H9 (cell line): ENCODE data around the gene FAM53B. TPM values are rescaled to one million over a fixed set of nuclear protein-coding genes. Genes with fewer than 3 reads are reported as not detected.

Experiments
- DNase-seq: peaks from one replicate; pipeline ENCODE4 v3.0.0-alpha.2; 2017
- H2AFZ ChIP-seq: one replicate; pipeline ENCODE4 v1.6.1; 2013; ENCODE audit warnings: mild to moderate bottlenecking, low read length, control low read depth, moderate library complexity
- H2AK5ac ChIP-seq: 2 replicates; pipeline ENCODE4 v1.6.1; 2013; ENCODE audit warnings: low read length, control low read depth, mixed read lengths; ENCODE audit not compliant: insufficient read length
- H2BK120ac ChIP-seq: one replicate; pipeline ENCODE4 v1.6.1; 2013; ENCODE audit warnings: low read depth, mild to moderate bottlenecking, low read length, control low read depth, inconsistent platforms; ENCODE audit not compliant: poor library complexity, severe bottlenecking
- H2BK12ac ChIP-seq: 2 replicates; pipeline ENCODE4 v1.6.1; 2013; ENCODE audit warnings: low read length, control low read depth, mixed read lengths, low read depth; ENCODE audit not compliant: insufficient read length
- H2BK15ac ChIP-seq: 2 replicates; pipeline ENCODE4 v1.6.1; 2013; ENCODE audit warnings: low read depth, low read length, control low read depth
- H2BK20ac ChIP-seq: one replicate; pipeline ENCODE4 v1.6.1; 2013; ENCODE audit warnings: low read depth, mild to moderate bottlenecking, low read length, control low read depth, inconsistent platforms; ENCODE audit not compliant: poor library complexity, severe bottlenecking
- H2BK5ac ChIP-seq: 2 replicates; pipeline ENCODE4 v1.6.1; 2013; ENCODE audit warnings: low read length, control low read depth, mixed read lengths; ENCODE audit not compliant: insufficient read length
- H3K14ac ChIP-seq: 2 replicates; pipeline ENCODE4 v1.6.1; 2013; ENCODE audit warnings: low read length, control low read depth; ENCODE audit not compliant: insufficient read depth
- H3K18ac ChIP-seq: 2 replicates; pipeline ENCODE4 v1.6.1; 2013; ENCODE audit warnings: low read depth, mild to moderate bottlenecking, mixed read lengths, low read length, control low read depth; ENCODE audit not compliant: insufficient read length
- H3K23ac ChIP-seq: 2 replicates; pipeline ENCODE4 v1.6.1; 2013; ENCODE audit warnings: low read length, control low read depth, mixed read lengths, low read depth; ENCODE audit not compliant: insufficient read length
- H3K23me2 ChIP-seq: 2 replicates; pipeline ENCODE4 v1.6.1; 2013; ENCODE audit warnings: low read depth, mild to moderate bottlenecking, mixed read lengths, low read length, control low read depth; ENCODE audit not compliant: insufficient read length, poor library complexity, severe bottlenecking
- H3K27ac ChIP-seq: 2 replicates; pipeline ENCODE4 v1.5.1; 2013; ENCODE audit warnings: low read length, control low read depth, mixed read lengths, low read depth; ENCODE audit not compliant: insufficient read length
- H3K27me3 ChIP-seq: 2 replicates; pipeline ENCODE4 v1.6.1; 2013; ENCODE audit warnings: low read length, control low read depth, inconsistent platforms; ENCODE audit not compliant: insufficient read depth
- H3K4ac ChIP-seq: 2 replicates; pipeline ENCODE4 v1.6.1; 2013; ENCODE audit warnings: low read depth, mild to moderate bottlenecking, control low read depth, inconsistent platforms, low read length, moderate library complexity
- H3K4me1 ChIP-seq: 2 replicates; pipeline ENCODE4 v1.6.1; 2013; ENCODE audit warnings: low read length, control low read depth, inconsistent platforms; ENCODE audit not compliant: insufficient read depth
- H3K4me2 ChIP-seq: 2 replicates; pipeline ENCODE4 v1.6.1; 2013; ENCODE audit warnings: low read length, control low read depth, mixed read lengths; ENCODE audit not compliant: insufficient read length, insufficient read depth
- H3K56ac ChIP-seq: 2 replicates; pipeline ENCODE4 v1.6.1; 2013; ENCODE audit warnings: low read depth, mild to moderate bottlenecking, mixed read lengths, low read length, control low read depth; ENCODE audit not compliant: insufficient read length
- H3K79me1 ChIP-seq: 2 replicates; pipeline ENCODE4 v1.6.1; 2013; ENCODE audit warnings: low read depth, mild to moderate bottlenecking, moderate library complexity, low read length, control low read depth, inconsistent platforms; ENCODE audit not compliant: insufficient read depth, poor library complexity, severe bottlenecking
- H3K79me2 ChIP-seq: 2 replicates; pipeline ENCODE4 v1.6.1; 2013; ENCODE audit warnings: low read length, control low read depth, inconsistent platforms; ENCODE audit not compliant: insufficient read depth
- H3K9ac ChIP-seq: 2 replicates; pipeline ENCODE4 v1.6.1; 2013; ENCODE audit warnings: low read length, control low read depth, mixed read lengths; ENCODE audit not compliant: insufficient read length; ENCODE audit errors: extremely low read depth
- H3K9me3 ChIP-seq: one replicate; pipeline ENCODE4 v1.6.1; 2013; ENCODE audit warnings: low read depth, low read length, inconsistent platforms; ENCODE audit not compliant: control insufficient read depth
- H3T11ph ChIP-seq: one replicate; pipeline ENCODE4 v1.6.1; 2013; ENCODE audit warnings: mild to moderate bottlenecking, low read length, control low read depth, inconsistent platforms
- H4K20me1 ChIP-seq: one replicate; pipeline ENCODE4 v1.6.1; 2013; ENCODE audit not compliant: control insufficient read depth, insufficient read length, insufficient read depth
- H4K5ac ChIP-seq: 2 replicates; pipeline ENCODE4 v1.6.1; 2013; ENCODE audit warnings: low read depth, mild to moderate bottlenecking, mixed read lengths, low read length, control low read depth; ENCODE audit not compliant: insufficient read length
- H4K8ac ChIP-seq: replicated peaks from 2 replicates; pipeline ENCODE4 v1.6.1; 2013; ENCODE audit warnings: low read length, control low read depth, mixed read lengths, low read depth; ENCODE audit not compliant: insufficient read length
- H4K91ac ChIP-seq: 2 replicates; pipeline ENCODE4 v1.6.1; 2013; ENCODE audit warnings: low read depth, mild to moderate bottlenecking, moderate library complexity, mixed read lengths, low read length, control low read depth; ENCODE audit not compliant: insufficient read length
- H3K27ac Mint-ChIP-seq, 3 experiments: 2 replicates in 2 of 3; 3 replicates in 1 of 3; pipeline ENCODE4 v1.8.0; 2020 to 2021; ENCODE audit warnings: mixed read lengths in 3 of 3, mild to moderate bottlenecking in 1 of 3, moderate library complexity in 1 of 3
- H3K27me3 Mint-ChIP-seq: 2 replicates; pipeline ENCODE4 v1.8.0; 2021; ENCODE audit warnings: low read depth, mild to moderate bottlenecking, moderate library complexity, mixed read lengths
- H3K36me3 Mint-ChIP-seq, 3 experiments: 2 replicates in 2 of 3; 3 replicates in 1 of 3; pipeline ENCODE4 v1.8.0; 2020 to 2021; ENCODE audit warnings: low read depth in 3 of 3, mixed read lengths in 3 of 3; ENCODE audit not compliant: insufficient read depth in 1 of 3
- H3K4me1 Mint-ChIP-seq, 2 experiments: 2 replicates each; pipeline ENCODE4 v1.8.0; 2020; ENCODE audit warnings: mixed read lengths in 2 of 2
- H3K4me3 Mint-ChIP-seq, 2 experiments: 2 replicates in 1 of 2; 3 replicates in 1 of 2; pipeline ENCODE4 v1.8.0; 2020 to 2021; ENCODE audit warnings: mild to moderate bottlenecking in 2 of 2, mixed read lengths in 2 of 2, moderate library complexity in 1 of 2
- H3K9me3 Mint-ChIP-seq, 2 experiments: 2 replicates in 1 of 2; 3 replicates in 1 of 2; pipeline ENCODE4 v1.8.0; 2020; ENCODE audit warnings: mild to moderate bottlenecking in 2 of 2, mixed read lengths in 2 of 2, moderate library complexity in 1 of 2
- WGBS: extraction: QIAGEN DNeasy Blood & Tissue Kit; methylation state at CpG from one replicate; pipeline ENCODE4 v1.1.7; 2013; ENCODE audit warnings: missing lambda C conversion rate, low lambda C conversion rate, mixed read lengths; ENCODE audit not compliant: insufficient read length; ENCODE audit errors: extremely low coverage; 5-methylcytosine and 5-hydroxymethylcytosine counted together
- total RNA-seq: library from RNA; stranded (reverse); gene quantifications from 2 replicates; pipeline ENCODE4 v1.2.1, GENCODE V29; 2021
- TF ChIP-seq, protein P1 (sequence below): fragments of 200-600 bp; sonication (generic); conservative IDR thresholded peaks from 3 replicates; pipeline ENCODE4 v1.8.0; 2021; ENCODE audit warnings: antibody characterized with exemption, mild to moderate bottlenecking

FAM53B gene
- total RNA-seq, 1 experiment from 2014 or later = 11.5 TPM

DNA sequence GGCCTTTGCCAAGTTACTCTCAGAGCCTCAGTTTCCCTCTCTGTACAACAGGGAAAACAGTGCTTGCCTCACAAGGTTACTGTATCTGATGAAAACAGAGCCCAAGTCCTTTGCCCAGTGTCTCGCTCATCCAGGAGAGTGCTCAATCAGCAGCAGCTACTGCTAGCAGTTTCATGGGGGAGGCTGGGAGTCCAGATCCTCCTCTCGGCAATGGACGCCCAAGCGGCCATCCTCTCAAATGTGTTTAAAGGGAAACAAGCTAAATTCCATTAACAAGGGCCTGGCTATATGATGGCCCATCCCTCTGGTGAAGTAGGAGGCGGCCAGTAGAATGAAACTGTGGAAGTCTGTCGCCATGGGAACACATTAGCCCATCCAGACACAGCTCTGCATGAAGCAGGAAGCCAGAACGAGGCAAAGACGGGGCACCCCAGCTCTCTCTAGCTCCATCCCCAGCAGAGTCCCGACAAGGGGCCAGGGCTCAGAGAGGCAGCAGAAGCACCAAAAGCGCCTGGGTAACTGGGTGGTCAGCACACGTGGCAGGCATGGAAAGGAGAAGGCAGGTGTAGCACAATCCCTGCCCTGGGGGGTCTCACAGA lies 35.2 kb downstream of the FAM53B start:
- Histone ChIP-seq H3K23me2 (no peaks in the 10 kb centered on the region), H3K27ac (no peak overlapping the region), H2BK5ac (no peak overlapping the region), H3T11ph (no peak overlapping the region), H3K79me1 (peaks cover 5% of the 10 kb centered on the region), H4K20me1 (no peaks in the 10 kb centered on the region), H4K8ac (no peak overlapping the region), H2BK12ac (no peak overlapping the region), H3K4me1 (peaks cover 8% of the 10 kb centered on the region; the same call in 1 of the 2 replicates), H4K91ac (no peak overlapping the region), H2BK120ac (no peak overlapping the region), H3K4ac (no peak overlapping the region), H4K5ac (no peak overlapping the region), H2AFZ (no peak overlapping the region), H3K56ac (no peak overlapping the region), H3K79me2 (no peaks in the 10 kb centered on the region), H3K18ac (peak overlapping the region; percentile 46), H2AK5ac (no peak overlapping the region), H3K4me2 (no peak overlapping the region), H3K9me3 (no peaks in the 10 kb centered on the region), H3K27me3 (no peaks in the 10 kb centered on the region), H3K23ac (no peak overlapping the region), H3K9ac (no peak overlapping the region), H2BK20ac (no peak overlapping the region), H3K14ac (no peak overlapping the region; the same call in 1 of the 2 replicates), H2BK15ac (no peak overlapping the region)
- no CpG with 5 or more reads among the region's 11 CpGs for whole genome bisulfite sequencing
- H3K36me3 Mint-ChIP-seq = peaks cover 7 to 17% (median 13%) of the 10 kb centered on the region in 3 experiments; a peak in 5 of 7 replicates
- no peaks in the 10 kb centered on the region for H3K9me3 Mint-ChIP-seq
- DNase-seq = no peak
- H3K4me3 Mint-ChIP-seq = 0 out of 5 replicates have a peak overlapping the region, but pooled peaks of 1 of the 2 experiments have one; percentile 43
- H3K27me3 Mint-ChIP-seq = no peaks in the 10 kb centered on the region
- TF ChIP-seq, protein P1, sequence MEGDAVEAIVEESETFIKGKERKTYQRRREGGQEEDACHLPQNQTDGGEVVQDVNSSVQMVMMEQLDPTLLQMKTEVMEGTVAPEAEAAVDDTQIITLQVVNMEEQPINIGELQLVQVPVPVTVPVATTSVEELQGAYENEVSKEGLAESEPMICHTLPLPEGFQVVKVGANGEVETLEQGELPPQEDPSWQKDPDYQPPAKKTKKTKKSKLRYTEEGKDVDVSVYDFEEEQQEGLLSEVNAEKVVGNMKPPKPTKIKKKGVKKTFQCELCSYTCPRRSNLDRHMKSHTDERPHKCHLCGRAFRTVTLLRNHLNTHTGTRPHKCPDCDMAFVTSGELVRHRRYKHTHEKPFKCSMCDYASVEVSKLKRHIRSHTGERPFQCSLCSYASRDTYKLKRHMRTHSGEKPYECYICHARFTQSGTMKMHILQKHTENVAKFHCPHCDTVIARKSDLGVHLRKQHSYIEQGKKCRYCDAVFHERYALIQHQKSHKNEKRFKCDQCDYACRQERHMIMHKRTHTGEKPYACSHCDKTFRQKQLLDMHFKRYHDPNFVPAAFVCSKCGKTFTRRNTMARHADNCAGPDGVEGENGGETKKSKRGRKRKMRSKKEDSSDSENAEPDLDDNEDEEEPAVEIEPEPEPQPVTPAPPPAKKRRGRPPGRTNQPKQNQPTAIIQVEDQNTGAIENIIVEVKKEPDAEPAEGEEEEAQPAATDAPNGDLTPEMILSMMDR = no peak
- 0 out of 7 replicates have a peak overlapping the region, but pooled peaks of 1 of the 3 experiments have one; percentile 23 for H3K27ac Mint-ChIP-seq
- peaks cover 32 to 34% of the 10 kb centered on the region in 2 experiments for H3K4me1 Mint-ChIP-seq
